ENCODE measurements around the gene FBL. TPM values are rescaled to one million over a fixed set of nuclear protein-coding genes. Genes with fewer than 3 reads are reported as not detected.

Gene FBL
- total and polyA plus RNA-seq, 2 of the 8 experiments (the other 6 are each of a cell fraction or from before 2014, with no cell fraction given), result 790 to 1,361 TPM

DNA sequence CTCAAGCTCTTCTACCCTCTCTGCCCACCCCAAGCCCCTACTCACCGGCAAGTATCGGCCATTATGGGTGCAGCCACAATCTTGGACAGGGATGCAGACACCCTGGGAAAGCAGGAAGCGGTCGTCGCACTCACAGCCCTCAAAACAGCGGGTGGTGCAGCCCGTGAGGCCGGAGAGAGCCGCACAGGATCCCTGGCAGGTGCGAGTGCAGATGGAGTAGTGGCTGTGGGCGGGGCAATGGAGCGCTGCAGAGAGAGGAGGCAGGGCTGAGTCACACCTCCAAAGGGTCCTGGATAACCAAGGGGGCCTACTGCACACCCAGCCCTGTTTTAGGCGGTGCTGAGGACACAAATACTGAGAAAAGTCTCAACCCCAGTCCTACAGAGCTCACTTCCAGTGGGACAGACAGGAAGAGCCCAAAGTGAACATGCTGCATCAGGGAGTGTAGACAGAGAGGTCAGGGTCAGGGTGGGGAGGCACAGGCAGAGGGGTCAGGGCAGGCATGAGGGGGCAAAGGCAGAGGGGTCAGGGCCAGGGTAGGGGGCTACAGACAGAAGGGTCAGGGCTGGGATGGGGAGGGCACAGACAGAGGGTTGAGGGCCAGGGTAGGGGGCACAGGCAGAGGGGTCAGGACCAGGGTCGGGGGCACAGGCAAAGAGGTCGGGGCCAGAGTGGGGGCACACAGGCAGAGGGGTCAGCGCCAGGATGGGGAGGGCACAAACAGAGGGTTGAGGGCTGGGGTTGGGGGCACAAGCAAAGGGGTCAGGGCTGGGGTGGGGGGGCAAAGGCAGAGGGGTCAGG, 24.2 kb upstream of the FBL start (continued):
- no peak for TF ChIP-seq PHF8 (conservative IDR thresholded peaks at IDR 0.05; ENCODE audit: low read depth, low read length)
- TF ChIP-seq RXRA (IDR thresholded peaks at IDR 0.05; ENCODE audit: insufficient read depth, low read depth, low read length), result no peak
- TF ChIP-seq, protein P1, sequence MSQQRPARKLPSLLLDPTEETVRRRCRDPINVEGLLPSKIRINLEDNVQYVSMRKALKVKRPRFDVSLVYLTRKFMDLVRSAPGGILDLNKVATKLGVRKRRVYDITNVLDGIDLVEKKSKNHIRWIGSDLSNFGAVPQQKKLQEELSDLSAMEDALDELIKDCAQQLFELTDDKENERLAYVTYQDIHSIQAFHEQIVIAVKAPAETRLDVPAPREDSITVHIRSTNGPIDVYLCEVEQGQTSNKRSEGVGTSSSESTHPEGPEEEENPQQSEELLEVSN (IDR thresholded peaks at IDR 0.05), result peak; percentile 85
